ENCODE measurements around the gene GAREM1. TPM values are rescaled to one million over a fixed set of nuclear protein-coding genes. Genes with fewer than 3 reads are reported as not detected.

GAREM1 gene
- total and polyA plus RNA-seq, 2 donors (not counting 3 experiments of a cell fraction or from before 2014, with no cell fraction given): 0.69 to 1.0 TPM

GRCh38 chr18:32267463-32267862 is 203.2 kb downstream of the GAREM1 start:
- Histone ChIP-seq H3K9me1 (replicated peaks; ENCODE audit: control insufficient read depth, extremely low read depth, insufficient read depth, low read length) (no peaks in the 10 kb centered on the region), H3K9me3 (replicated peaks; ENCODE audit: control insufficient read depth, insufficient read depth, low read length) (no peaks in the 10 kb centered on the region), H3K79me2 (ENCODE audit: control insufficient read depth, insufficient read depth, low read length) (no peaks in the 10 kb centered on the region), H4K20me1 (replicated peaks; ENCODE audit: control insufficient read depth, extremely low read depth, insufficient read depth, low read length) (no peaks in the 10 kb centered on the region), H3K4me1 (ENCODE audit: control insufficient read depth, extremely low read depth, insufficient read depth, low read length) (no peaks in the 10 kb centered on the region), H3K27ac (ENCODE audit: insufficient read depth, low read depth, low read length) (no peak overlapping the region), H3K4me3 (replicated peaks in 1 of 3; ENCODE audit: insufficient read depth in 1 of 3, low read depth in 1 of 3, low read length in 3 of 3) (no peak overlapping the region), H3K36me3 (ENCODE audit: control insufficient read depth in 2 of 2, extremely low read depth in 1 of 2, insufficient read depth in 2 of 2, low read length in 2 of 2) (no peaks in the 10 kb centered on the region), H3K27me3 (ENCODE audit: control insufficient read depth in 2 of 2, insufficient read depth in 2 of 2, low read length in 2 of 2) (no peaks in the 10 kb centered on the region), H3K9ac (replicated peaks; ENCODE audit: extremely low read depth, insufficient read depth, low read length) (no peak overlapping the region), H2AFZ (ENCODE audit: low read depth, low read length) (no peak overlapping the region), H3K4me2 (ENCODE audit: insufficient read depth, low read length) (no peak overlapping the region)
- POLR2A ChIA-PET: no interaction called here
- TF ChIP-seq CTCF (IDR thresholded peaks at IDR 0.05; ENCODE audit: extremely low read depth in 1 of 2, insufficient read depth in 1 of 2, low read depth in 1 of 2, low read length in 2 of 2) (no peak), GATA2 (IDR thresholded peaks at IDR 0.05; ENCODE audit: insufficient read depth, insufficient read length, low read depth, low read length) (no peak), MAX (IDR thresholded peaks at IDR 0.05; ENCODE audit: insufficient read depth, insufficient read length) (no peak), FOS (IDR thresholded peaks at IDR 0.05; ENCODE audit: borderline replicate concordance, insufficient read depth, low read length) (no peak), MYC (IDR thresholded peaks at IDR 0.05; ENCODE audit: low read depth, low read length) (no peak), EZH2 (IDR thresholded peaks at IDR 0.05; ENCODE audit: borderline replicate concordance, low read depth, low read length, severe bottlenecking) (no peak), POLR2A (IDR thresholded peaks at IDR 0.05; ENCODE audit: low read depth, low read length) (no peak), POLR2AphosphoS5 (IDR thresholded peaks at IDR 0.05; ENCODE audit: insufficient read depth, low read depth, low read length) (no peak), JUN (IDR thresholded peaks at IDR 0.05; ENCODE audit: borderline replicate concordance, insufficient read depth, insufficient read length, low read depth) (no peak)
- BruUV-seq (replicated peaks): no TSS peak
- intact Hi-C loops (cut with micrococcal nuclease): no loop called here
- dilution Hi-C loops (cut with MboI; ENCODE audit: extremely low pct_ligation_motif_present, low sequenced_read_pairs): no loop called here
- CTCF ChIA-PET: interaction anchor here (9.1 kb wide), 1 partner anchor 284 kb away, joined by 288 read pairs; no protein-coding TSS in a partner anchor
- DNase-seq (ENCODE audit: low read depth, low spot score) (no peak), FAIRE-seq (no peak)

Measured in endothelial cell of umbilical vein (primary cell).